Liver (tissue), 9 donors: ENCODE results near the gene IFT122. TPM values are rescaled to one million over a fixed set of nuclear protein-coding genes. Genes with fewer than 3 reads are reported as not detected.
"Not testable (repeated sequence)": the region's sequence is repeated elsewhere in the genome, so short reads cannot be mapped to it uniquely, and the experiment has no call there.

Experiments used
- DNase-seq: peaks from one replicate; pipeline ENCODE4 v3.0.0-alpha.2; 2017; ENCODE audit warnings: low spot score
- H3K27ac ChIP-seq, 2 donors: one replicate each; pipeline ENCODE4 v1.7.0; 2013; ENCODE audit warnings: inconsistent platforms in 2 of 2, low read length in 2 of 2, control low read depth in 1 of 2, low read depth in 1 of 2, mild to moderate bottlenecking in 1 of 2
- H3K27me3 ChIP-seq, 4 donors: one replicate each; pipeline versions ENCODE4 v1.6.1 to v1.7.0; 2013; ENCODE audit warnings: low read length in 3 of 4, inconsistent platforms in 1 of 4, mild to moderate bottlenecking in 1 of 4, moderate library complexity in 1 of 4; ENCODE audit not compliant: control insufficient read depth in 4 of 4, insufficient read depth in 4 of 4
- H3K36me3 ChIP-seq, 4 donors: one replicate each; pipeline versions ENCODE4 v1.6.1 to v1.7.0; 2013; ENCODE audit warnings: low read length in 3 of 4, mild to moderate bottlenecking in 3 of 4, low read depth in 1 of 4, moderate library complexity in 1 of 4; ENCODE audit not compliant: control insufficient read depth in 4 of 4, insufficient read depth in 3 of 4
- H3K4me1 ChIP-seq, 4 donors: one replicate each; pipeline versions ENCODE4 v1.6.1 to v1.7.0; 2013; ENCODE audit warnings: low read length in 3 of 4, mild to moderate bottlenecking in 3 of 4, moderate library complexity in 1 of 4; ENCODE audit not compliant: control insufficient read depth in 4 of 4, insufficient read depth in 4 of 4
- H3K4me3 ChIP-seq, 3 donors: one replicate each; pipeline versions ENCODE4 v1.6.1 to v1.7.0; 2013; ENCODE audit warnings: low read length in 3 of 3, control low read depth in 1 of 3, low read depth in 1 of 3, mild to moderate bottlenecking in 1 of 3
- H3K9ac ChIP-seq, 2 donors: one replicate each; pipeline ENCODE4 v1.7.0; 2013; ENCODE audit warnings: low read length in 2 of 2, mild to moderate bottlenecking in 2 of 2, moderate library complexity in 2 of 2, control low read depth in 1 of 2, low read depth in 1 of 2
- H3K9me3 ChIP-seq, 4 donors: one replicate each; pipeline versions ENCODE4 v1.6.1 to v1.7.0; 2013; ENCODE audit warnings: low read length in 3 of 4; ENCODE audit not compliant: control insufficient read depth in 4 of 4
- EGR1 ChIP-seq, 2 donors: IDR thresholded peaks; 2 replicates each; pipeline ENCODE4 v1.6.1; 2016 to 2018; ENCODE audit warnings: antibody characterized with exemption in 2 of 2, low read depth in 2 of 2
- FOXA1 ChIP-seq: IDR thresholded peaks from 2 replicates; pipeline ENCODE4 v1.6.1; 2016; ENCODE audit warnings: antibody characterized with exemption
- FOXA2 ChIP-seq: IDR thresholded peaks from 2 replicates; pipeline ENCODE4 v1.6.1; 2016; ENCODE audit warnings: antibody characterized with exemption
- GABPA ChIP-seq, 2 donors: IDR thresholded peaks in 1 of 2; conservative IDR thresholded peaks in 1 of 2; 2 replicates each; pipeline ENCODE4 v1.6.1; 2016; ENCODE audit warnings: antibody characterized with exemption in 2 of 2, mild to moderate bottlenecking in 1 of 2, moderate library complexity in 1 of 2
- HNF4A ChIP-seq, 2 donors: conservative IDR thresholded peaks; 2 replicates each; pipeline ENCODE4 v1.6.1; 2016; ENCODE audit warnings: antibody characterized with exemption in 2 of 2, mild to moderate bottlenecking in 2 of 2
- NR2F2 ChIP-seq: IDR thresholded peaks from 2 replicates; pipeline ENCODE4 v1.6.1; 2016; ENCODE audit warnings: antibody characterized with exemption
- RAD21 ChIP-seq, 2 donors: IDR thresholded peaks; 2 replicates each; pipeline ENCODE4 v1.6.1; 2016; ENCODE audit warnings: antibody characterized with exemption in 2 of 2, mild to moderate bottlenecking in 2 of 2
- SP1 ChIP-seq: IDR thresholded peaks from 2 replicates; pipeline ENCODE4 v1.6.1; 2018; ENCODE audit warnings: antibody characterized with exemption, mild to moderate bottlenecking
- WGBS: extraction: QIAGEN DNeasy Blood & Tissue Kit; methylation state at CpG from one replicate; pipeline ENCODE4 v1.1.7; 2013; 5-methylcytosine and 5-hydroxymethylcytosine counted together
- polyA plus RNA-seq, 2 donors: library from polyadenylated mRNA; stranded (reverse) in 1 of 2; unstranded in 1 of 2; fragments of 200-250 nt in 1 of 2; fragments of >200 nt in 1 of 2; fragmentation: Nextera tagmentation in 1 of 2; extraction: Ambion mirVana in 1 of 2; gene quantifications; one replicate each; pipeline versions ENCODE4 v1.2.1 to v1.2.3, GENCODE V29; 2013 to 2015
- total RNA-seq, 2 donors: library from RNA; depleted of rRNA; stranded (reverse); fragments of >200 nt; gene quantifications; one replicate each; pipeline ENCODE4 v1.2.3, GENCODE V29; 2014
- TF ChIP-seq, protein P1 (sequence below): IDR thresholded peaks from 2 replicates; pipeline ENCODE4 v1.6.1; 2016; ENCODE audit warnings: antibody characterized with exemption
- donor health status: healthy.
- donor health status: healthy.
- donor health status: healthy.
- donor health status: healthy.
- donor health status: healthy.

The IFT122 gene
- total and polyA plus RNA-seq, 4 donors = 3.3 to 25.8 (median 10.6) TPM

DNA sequence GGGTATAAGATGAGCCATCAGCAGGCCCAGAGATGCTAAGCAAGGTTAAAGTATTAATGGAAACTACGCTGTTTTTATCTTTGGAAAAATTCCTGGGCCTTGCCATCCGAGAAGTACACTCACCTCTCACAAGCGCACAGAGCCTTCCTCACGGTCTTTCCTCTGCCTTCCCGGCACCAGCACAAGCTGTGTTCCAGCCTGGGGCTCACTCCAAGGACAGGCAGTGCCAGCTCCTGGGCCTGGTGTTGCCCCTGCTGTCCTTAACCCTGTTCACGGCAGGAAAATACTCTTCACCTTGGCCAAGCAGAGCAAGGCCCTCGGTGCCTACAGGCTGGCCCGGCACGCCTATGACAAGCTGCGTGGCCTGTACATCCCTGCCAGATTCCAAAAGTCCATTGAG is 74.1 kb downstream of the IFT122 start:
- WGBS = 96% methylated on average over 10 of the region's 10 CpGs
- Histone ChIP-seq H3K27ac (no peak overlapping the region), H3K4me3 (no peak overlapping the region), H3K36me3 (peaks cover 0 to 17% (median 7%) of the 10 kb centered on the region in 4 donors), H3K4me1 (no peaks in the 10 kb centered on the region), H3K27me3 (no peaks in the 10 kb centered on the region), H3K9me3 (no peaks in the 10 kb centered on the region), H3K9ac (no peak overlapping the region)
- no peak for DNase-seq
- TF ChIP-seq GABPA (IDR thresholded peaks at IDR 0.05 in 1 of 2, conservative IDR thresholded peaks at IDR 0.05 in 1 of 2) = no peak
- no peak for TF ChIP-seq FOXA2
- TF ChIP-seq HNF4A (conservative IDR thresholded peaks at IDR 0.05) = no peak
- TF ChIP-seq, protein P1, sequence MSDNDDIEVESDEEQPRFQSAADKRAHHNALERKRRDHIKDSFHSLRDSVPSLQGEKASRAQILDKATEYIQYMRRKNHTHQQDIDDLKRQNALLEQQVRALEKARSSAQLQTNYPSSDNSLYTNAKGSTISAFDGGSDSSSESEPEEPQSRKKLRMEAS = no peak
- no peak for TF ChIP-seq NR2F2

DNA sequence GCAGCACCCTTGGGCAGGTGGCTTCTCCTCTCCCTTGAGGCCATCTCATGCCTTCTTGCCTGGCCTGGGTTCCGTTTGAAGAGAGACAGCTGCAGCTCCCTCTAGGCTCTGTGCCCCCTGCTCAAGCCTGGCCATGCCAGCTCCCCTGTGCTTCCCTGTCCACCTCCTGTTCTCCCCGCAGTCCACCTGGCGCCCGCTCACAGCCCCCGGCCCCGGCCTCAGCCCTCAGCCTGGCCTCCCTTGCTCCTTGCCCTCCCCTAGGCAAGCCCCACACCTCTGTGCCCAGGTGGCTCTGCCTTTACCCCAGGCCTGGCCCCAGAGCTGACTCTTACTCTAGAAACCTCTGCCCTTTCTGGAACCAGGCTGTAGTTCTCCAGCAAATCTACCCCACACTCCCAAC is 74.5 kb downstream of the IFT122 start:
- TF ChIP-seq FOXA1 = no peak
- TF ChIP-seq EGR1 (IDR thresholded peaks at IDR 0.05; ENCODE audit: low read depth in 2 of 2) = no peak
- no peak for TF ChIP-seq SP1
- TF ChIP-seq RAD21 (IDR thresholded peaks at IDR 0.05) = no peak
- TF ChIP-seq NR2F2 = no peak
- no peak for TF ChIP-seq GABPA (IDR thresholded peaks at IDR 0.05 in 1 of 2, conservative IDR thresholded peaks at IDR 0.05 in 1 of 2)
- no peak overlapping the region for H3K4me3 ChIP-seq
- DNase-seq = no peak
- no peaks in the 10 kb centered on the region for H3K9me3 ChIP-seq
- H3K4me1 ChIP-seq = no peaks in the 10 kb centered on the region
- H3K9ac ChIP-seq = no peak overlapping the region
- no peaks in the 10 kb centered on the region for H3K27me3 ChIP-seq
- H3K36me3 ChIP-seq = peaks cover 0 to 17% (median 7%) of the 10 kb centered on the region in 4 donors
- 99% methylated on average over 6 of the region's 6 CpGs for WGBS
- no peak overlapping the region for H3K27ac ChIP-seq

DNA sequence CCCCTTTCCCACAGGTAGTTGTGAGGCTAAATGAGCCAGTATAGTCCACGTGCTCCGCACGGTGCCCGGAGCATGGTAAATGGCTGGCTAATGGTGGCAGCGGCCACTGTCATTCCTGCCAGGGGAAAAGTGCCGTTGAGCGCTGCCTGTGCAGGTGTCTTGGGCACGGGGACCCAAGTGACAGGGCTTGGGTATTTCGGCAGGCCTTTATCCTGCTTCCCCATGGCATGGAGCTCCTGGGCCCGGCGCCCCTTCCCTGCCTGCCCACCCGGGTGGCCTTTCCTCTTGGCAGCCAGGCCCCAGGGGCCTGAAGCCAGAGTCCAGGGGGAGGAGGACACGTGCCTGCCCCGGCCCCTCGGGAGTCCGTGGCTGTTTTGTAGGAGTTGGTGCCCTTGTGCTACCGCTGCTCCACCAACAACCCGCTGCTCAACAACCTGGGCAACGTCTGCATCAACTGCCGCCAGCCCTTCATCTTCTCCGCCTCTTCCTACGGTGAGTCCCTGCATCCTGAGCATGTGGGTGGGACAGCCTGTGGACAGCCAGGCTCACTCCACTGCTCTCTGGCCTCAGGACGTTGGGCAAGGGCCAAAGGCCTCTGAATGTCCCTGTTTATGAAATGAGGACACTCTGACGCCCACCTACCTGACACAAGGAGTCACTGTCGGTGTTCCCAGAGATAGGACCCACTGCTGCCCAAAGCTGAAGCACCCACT is 75.2 kb downstream of the IFT122 start:
- H3K4me1 ChIP-seq, H3K4me3 ChIP-seq, DNase-seq, H3K27me3 ChIP-seq, H3K9ac ChIP-seq, H3K27ac ChIP-seq, H3K9me3 ChIP-seq: not testable (repeated sequence)
- peaks cover 0 to 17% (median 7%) of the 10 kb centered on the region in 4 donors for H3K36me3 ChIP-seq
- WGBS = 92% methylated on average over 20 of the region's 25 CpGs

DNA sequence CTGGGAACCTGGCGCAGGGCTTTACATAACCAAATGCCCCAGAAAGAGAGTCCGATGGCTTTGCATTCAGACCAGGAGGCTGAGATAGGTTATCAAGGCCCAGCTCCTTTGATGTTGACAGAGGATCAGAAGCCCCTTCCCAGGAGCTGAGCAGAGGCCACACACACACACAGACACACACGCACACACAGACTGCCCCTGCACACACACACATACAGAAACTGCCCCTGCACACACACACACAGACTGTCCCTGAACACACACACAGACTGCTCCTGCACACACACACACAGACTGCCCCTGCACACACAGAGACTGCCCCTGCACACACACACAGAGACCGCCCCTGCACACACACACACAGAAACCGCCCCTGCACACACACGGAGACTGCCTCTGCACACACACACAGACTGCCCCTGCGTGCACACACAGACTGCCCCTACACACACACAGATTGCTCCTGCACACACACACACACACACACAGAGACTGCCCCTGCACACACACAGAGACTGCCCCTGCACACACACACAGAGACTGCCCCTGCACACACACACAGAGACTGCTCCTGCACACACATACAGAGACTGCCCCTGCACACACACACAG is 75.9 kb downstream of the IFT122 start:
- H3K27me3 ChIP-seq, DNase-seq, H3K9ac ChIP-seq, H3K27ac ChIP-seq, H3K4me1 ChIP-seq, H3K4me3 ChIP-seq, H3K9me3 ChIP-seq: not testable (repeated sequence)
- peaks cover 0 to 17% (median 6%) of the 10 kb centered on the region in 4 donors for H3K36me3 ChIP-seq
- WGBS = 97% methylated on average over 7 of the region's 7 CpGs
